Ascending aorta (tissue), 2 donors: ENCODE results near the gene RGS6. TPM values are rescaled to one million over a fixed set of nuclear protein-coding genes. Genes with fewer than 3 reads are reported as not detected.

ENCODE experiments used
- DNase-seq, 2 donors: peaks; one replicate each; pipeline ENCODE4 v3.0.0-alpha.2; 2019; ENCODE audit warnings: low spot score in 2 of 2
- H3K27ac ChIP-seq, 2 donors: fragments of 200-600 bp; sonication (generic); one replicate each; pipeline ENCODE4 v1.5.1; 2016 to 2017; ENCODE audit warnings: mild to moderate bottlenecking in 1 of 2
- H3K27me3 ChIP-seq: fragments of 200-600 bp; sonication (generic); one replicate; pipeline ENCODE4 v1.5.1; 2017
- H3K36me3 ChIP-seq, 2 donors: fragments of 200-600 bp; sonication (generic); one replicate each; pipeline ENCODE4 v1.5.1; 2016
- H3K4me1 ChIP-seq, 2 donors: fragments of 200-600 bp; sonication (generic); one replicate each; pipeline ENCODE4 v1.5.1; 2016 to 2017; ENCODE audit warnings: mild to moderate bottlenecking in 1 of 2
- H3K4me3 ChIP-seq, 2 donors: fragments of 200-600 bp; sonication (generic); one replicate each; pipeline ENCODE4 v1.5.1; 2016 to 2017; ENCODE audit warnings: mild to moderate bottlenecking in 1 of 2
- H3K9me3 ChIP-seq, 2 donors: fragments of 200-600 bp; sonication (generic); one replicate each; pipeline ENCODE4 v1.5.1; 2016
- intact Hi-C: fragments of 100-400 bp; cut with DNase I; formaldehyde crosslinking; loops from one replicate; pipeline ENCODE4 v1.15.1; 2023
- total RNA-seq: library from RNA; depleted of rRNA; stranded (reverse); fragments of >200 nt; gene quantifications from one replicate; pipeline ENCODE4 v1.1.0, GENCODE V29; 2016
- TF ChIP-seq, protein P1 (sequence below), 3 experiments: fragments of 200-600 bp in 2 of 3; fragments of 450-650 bp in 1 of 3; sonication (generic) in 2 of 3; IDR thresholded peaks; one replicate each; pipeline ENCODE4 v1.5.1; 2016 to 2019; ENCODE audit warnings: antibody characterized with exemption in 3 of 3, mild to moderate bottlenecking in 1 of 3, moderate library complexity in 1 of 3

The RGS6 gene
- total RNA-seq, 1 donor from 2014 or later, result 0.11 TPM

DNA sequence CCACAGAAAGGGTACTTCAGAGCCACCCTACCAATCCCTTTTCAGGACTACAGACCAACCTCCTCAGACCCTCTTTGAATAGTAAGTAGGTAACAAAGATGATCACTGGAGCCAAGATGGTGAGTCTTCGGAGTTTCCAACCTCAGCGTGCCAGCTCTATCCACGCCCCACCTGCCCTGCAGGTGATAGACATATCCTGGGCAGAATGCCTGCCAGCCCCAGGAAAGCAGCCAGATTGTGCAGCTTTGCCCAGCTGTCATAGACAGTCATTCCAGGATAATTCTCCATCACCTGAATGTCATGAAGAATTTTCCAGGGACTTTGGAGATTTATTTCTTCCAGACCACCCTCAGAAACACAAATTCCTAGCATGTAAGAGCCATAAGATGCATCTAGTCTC is 434.4 kb downstream of the RGS6 start:
- TF ChIP-seq, protein P1, sequence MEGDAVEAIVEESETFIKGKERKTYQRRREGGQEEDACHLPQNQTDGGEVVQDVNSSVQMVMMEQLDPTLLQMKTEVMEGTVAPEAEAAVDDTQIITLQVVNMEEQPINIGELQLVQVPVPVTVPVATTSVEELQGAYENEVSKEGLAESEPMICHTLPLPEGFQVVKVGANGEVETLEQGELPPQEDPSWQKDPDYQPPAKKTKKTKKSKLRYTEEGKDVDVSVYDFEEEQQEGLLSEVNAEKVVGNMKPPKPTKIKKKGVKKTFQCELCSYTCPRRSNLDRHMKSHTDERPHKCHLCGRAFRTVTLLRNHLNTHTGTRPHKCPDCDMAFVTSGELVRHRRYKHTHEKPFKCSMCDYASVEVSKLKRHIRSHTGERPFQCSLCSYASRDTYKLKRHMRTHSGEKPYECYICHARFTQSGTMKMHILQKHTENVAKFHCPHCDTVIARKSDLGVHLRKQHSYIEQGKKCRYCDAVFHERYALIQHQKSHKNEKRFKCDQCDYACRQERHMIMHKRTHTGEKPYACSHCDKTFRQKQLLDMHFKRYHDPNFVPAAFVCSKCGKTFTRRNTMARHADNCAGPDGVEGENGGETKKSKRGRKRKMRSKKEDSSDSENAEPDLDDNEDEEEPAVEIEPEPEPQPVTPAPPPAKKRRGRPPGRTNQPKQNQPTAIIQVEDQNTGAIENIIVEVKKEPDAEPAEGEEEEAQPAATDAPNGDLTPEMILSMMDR (IDR thresholded peaks at IDR 0.05), result no peak
- DNase-seq, result no peak
- intact Hi-C loops, result no loop called here
- Histone ChIP-seq H3K27ac (no peak overlapping the region), H3K36me3 (no peaks in the 10 kb centered on the region), H3K4me1 (no peaks in the 10 kb centered on the region), H3K9me3 (no peaks in the 10 kb centered on the region), H3K4me3 (no peak overlapping the region), H3K27me3 (no peaks in the 10 kb centered on the region)

DNA sequence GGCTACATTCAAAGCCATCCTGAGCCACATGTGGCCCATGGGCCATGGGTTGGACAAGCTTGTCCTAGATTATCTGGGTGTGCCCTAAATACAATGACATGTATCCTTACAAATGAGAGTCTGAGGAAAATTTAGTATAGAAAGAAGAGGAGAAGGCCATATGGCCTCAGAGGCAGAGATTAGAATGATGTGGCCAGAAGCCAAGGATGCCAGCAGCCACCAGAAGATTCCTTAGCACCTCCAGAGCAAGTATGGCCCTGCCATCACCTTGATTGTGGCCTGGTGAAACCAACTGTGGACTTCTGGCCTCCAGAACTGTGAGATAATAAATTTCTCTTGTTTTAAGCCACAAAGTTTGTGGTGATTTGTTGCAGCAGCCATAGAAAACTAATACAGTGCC is 436.9 kb downstream of the RGS6 start:
- no peak for DNase-seq
- Histone ChIP-seq H3K27ac (no peak overlapping the region), H3K4me1 (no peaks in the 10 kb centered on the region), H3K9me3 (no peaks in the 10 kb centered on the region), H3K27me3 (no peaks in the 10 kb centered on the region), H3K36me3 (no peaks in the 10 kb centered on the region), H3K4me3 (no peak overlapping the region)
- intact Hi-C loops, result no loop called here
- TF ChIP-seq, protein P1 (IDR thresholded peaks at IDR 0.05), result no peak

DNA sequence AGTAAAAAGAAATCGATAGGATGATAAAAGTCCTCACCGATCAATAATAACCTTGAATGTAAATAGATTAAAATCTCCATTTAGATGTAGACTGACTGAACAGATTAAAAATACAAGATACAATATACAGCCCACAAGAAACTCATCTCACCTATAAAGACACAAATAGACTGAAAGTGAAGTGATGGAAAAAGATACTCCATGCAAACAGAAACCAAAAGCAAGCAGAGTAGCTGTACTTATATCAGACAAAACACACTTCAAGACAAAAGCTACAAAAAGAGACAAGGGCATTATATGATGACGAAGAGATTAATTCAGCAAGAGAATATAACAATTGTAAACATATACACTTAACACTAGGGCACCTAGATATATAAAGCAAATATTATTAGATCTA is 444.8 kb downstream of the RGS6 start:
- no peak for DNase-seq
- intact Hi-C loops, result no loop called here

DNA sequence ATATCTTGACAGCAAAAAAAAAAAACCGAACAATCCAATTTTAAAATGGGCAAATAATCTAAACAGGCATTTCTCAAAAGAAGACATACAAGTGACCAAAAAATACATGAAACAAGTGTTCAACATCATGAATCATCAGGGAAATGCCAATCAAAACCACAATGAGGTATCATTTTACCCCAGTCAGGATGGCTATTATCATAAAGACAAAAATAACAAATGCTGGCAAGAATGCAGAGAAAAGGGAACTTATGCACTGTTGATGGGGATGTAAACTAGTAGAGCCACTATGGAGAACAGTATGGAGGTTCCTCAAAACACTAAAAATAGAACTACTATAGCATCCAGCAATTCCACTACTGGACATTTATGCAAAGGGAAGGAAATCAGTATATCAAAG is 448.2 kb downstream of the RGS6 start:
- TF ChIP-seq, protein P1 (IDR thresholded peaks at IDR 0.05), result no peak
- Histone ChIP-seq H3K36me3 (no peaks in the 10 kb centered on the region), H3K9me3 (peaks cover 0 to 2% of the 10 kb centered on the region in 2 donors), H3K27ac (no peak overlapping the region), H3K27me3 (no peaks in the 10 kb centered on the region), H3K4me1 (no peaks in the 10 kb centered on the region), H3K4me3 (no peak overlapping the region)
- intact Hi-C loops, result no loop called here
- DNase-seq, result no peak

More for the DNA sequence above, 444.8 kb downstream of the RGS6 start:
- no peaks in the 10 kb centered on the region for H3K4me1 ChIP-seq
- H3K36me3 ChIP-seq, result no peaks in the 10 kb centered on the region
- TF ChIP-seq, protein P1 (IDR thresholded peaks at IDR 0.05), result no peak
- peaks cover 0 to 6% of the 10 kb centered on the region in 2 donors for H3K9me3 ChIP-seq
- no peak overlapping the region for H3K27ac ChIP-seq
- no peaks in the 10 kb centered on the region for H3K27me3 ChIP-seq
- H3K4me3 ChIP-seq, result no peak overlapping the region

DNA sequence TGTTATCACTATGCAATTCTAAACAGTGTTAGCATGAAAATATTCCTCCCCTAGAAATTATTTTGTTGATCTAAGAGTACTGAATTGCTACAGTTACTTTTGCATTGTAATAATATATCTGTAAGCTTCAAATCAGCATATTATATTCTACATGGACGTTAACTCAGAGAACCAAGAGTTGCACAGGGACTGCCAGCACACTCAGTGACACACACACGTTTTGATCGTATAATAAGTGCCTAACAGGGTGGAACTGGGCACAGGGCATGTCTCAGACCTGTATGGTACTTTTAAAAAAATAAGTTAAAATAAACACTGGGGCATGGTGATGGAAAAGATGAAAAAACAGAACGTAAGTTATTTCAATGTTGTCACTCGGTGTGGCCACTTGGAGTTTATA is 451.6 kb downstream of the RGS6 start:
- intact Hi-C loops, result no loop called here
- no peak overlapping the region for H3K4me3 ChIP-seq

More for the DNA sequence above, 451.6 kb downstream of the RGS6 start:
- Histone ChIP-seq H3K27me3 (no peaks in the 10 kb centered on the region), H3K9me3 (no peaks in the 10 kb centered on the region), H3K4me1 (no peaks in the 10 kb centered on the region), H3K36me3 (no peaks in the 10 kb centered on the region), H3K27ac (no peak overlapping the region)
- DNase-seq, result no peak
- TF ChIP-seq, protein P1 (IDR thresholded peaks at IDR 0.05), result no peak
